ENCODE measurements around the gene CNKSR1.

The CNKSR1 gene

GRCh38 chr1:26177182-26177684 lies at the start of gene CNKSR1:
Gene CNKSR1 (plus strand): TSS chr1:26177491. CDS start chr1:26177548, 57 bp downstream.
- H3K4me1 Mint-ChIP-seq, result peaks cover 7% of the 10 kb centered on the region
- no peaks in the 10 kb centered on the region for H3K36me3 Mint-ChIP-seq (ENCODE audit: low read depth)
- H3K4me3 Mint-ChIP-seq, result peak within 1 kb of the TSS in 2 of 3 experiments; percentile 58 to 71
- no peaks in the 10 kb centered on the region for H3K27me3 Mint-ChIP-seq (ENCODE audit: low read depth)
- peak within 1 kb of the TSS in 1 of 3 experiments; percentile 63 for H3K27ac Mint-ChIP-seq
- no peak for TF ChIP-seq CTCF (IDR thresholded peaks at IDR 0.05; ENCODE audit: unreplicated experiment in 3 of 3)
- H3K9me3 Mint-ChIP-seq, result no peaks in the 10 kb centered on the region

GRCh38 chr1:26129778-26130177 lies 47.5 kb upstream of the CNKSR1 start:
- Mint-ChIP-seq H3K4me1 (peaks cover 6% of the 10 kb centered on the region), H3K36me3 (ENCODE audit: low read depth) (no peaks in the 10 kb centered on the region), H3K27ac (no peak overlapping the region), H3K27me3 (ENCODE audit: low read depth) (no peaks in the 10 kb centered on the region), H3K9me3 (peaks cover 2% of the 10 kb centered on the region), H3K4me3 (no peak overlapping the region)
- TF ChIP-seq CTCF (IDR thresholded peaks at IDR 0.05; ENCODE audit: unreplicated experiment in 3 of 3), result no peak

- Mint-ChIP-seq H3K4me1 (peaks cover 6% of the 10 kb centered on the region), H3K27ac (no peak overlapping the region), H3K9me3 (peaks cover 2% of the 10 kb centered on the region), H3K4me3 (no peak overlapping the region), H3K36me3 (ENCODE audit: low read depth) (no peaks in the 10 kb centered on the region), H3K27me3 (ENCODE audit: low read depth) (no peaks in the 10 kb centered on the region)
- TF ChIP-seq CTCF (IDR thresholded peaks at IDR 0.05; ENCODE audit: unreplicated experiment in 3 of 3), result no peak
Observed at GRCh38 chr1:26130695-26131094, 46.6 kb upstream of the CNKSR1 start.

- no peaks in the 10 kb centered on the region for H3K27me3 Mint-ChIP-seq (ENCODE audit: low read depth)
- no peak overlapping the region for H3K4me3 Mint-ChIP-seq
- H3K36me3 Mint-ChIP-seq (ENCODE audit: low read depth), result no peaks in the 10 kb centered on the region
- no peak for TF ChIP-seq CTCF (IDR thresholded peaks at IDR 0.05; ENCODE audit: unreplicated experiment in 3 of 3)
- H3K4me1 Mint-ChIP-seq, result peaks cover 6% of the 10 kb centered on the region
- H3K9me3 Mint-ChIP-seq, result peaks cover 2% of the 10 kb centered on the region
- no peak overlapping the region for H3K27ac Mint-ChIP-seq
Observed at GRCh38 chr1:26132128-26132833, 45.0 kb upstream of the CNKSR1 start.

GRCh38 chr1:26132834-26133167 lies 44.5 kb upstream of the CNKSR1 start:
- peaks cover 2% of the 10 kb centered on the region for H3K9me3 Mint-ChIP-seq
- peaks cover 2% of the 10 kb centered on the region for H3K4me1 Mint-ChIP-seq
- no peaks in the 10 kb centered on the region for H3K27me3 Mint-ChIP-seq (ENCODE audit: low read depth)
- H3K27ac Mint-ChIP-seq, result no peak overlapping the region
- no peak for TF ChIP-seq CTCF (IDR thresholded peaks at IDR 0.05; ENCODE audit: unreplicated experiment in 3 of 3)
- no peaks in the 10 kb centered on the region for H3K36me3 Mint-ChIP-seq (ENCODE audit: low read depth)
- no peak overlapping the region for H3K4me3 Mint-ChIP-seq

- H3K4me3 Mint-ChIP-seq, result no peak overlapping the region
- no peak for TF ChIP-seq CTCF (IDR thresholded peaks at IDR 0.05; ENCODE audit: unreplicated experiment in 3 of 3)
Observed at GRCh38 chr1:26134466-26134865, 42.8 kb upstream of the CNKSR1 start.

More at GRCh38 chr1:26134466-26134865, 42.8 kb upstream of the CNKSR1 start:
- no peaks in the 10 kb centered on the region for H3K27me3 Mint-ChIP-seq (ENCODE audit: low read depth)
- H3K4me1 Mint-ChIP-seq, result no peaks in the 10 kb centered on the region
- no peak overlapping the region for H3K27ac Mint-ChIP-seq
- H3K36me3 Mint-ChIP-seq (ENCODE audit: low read depth), result no peaks in the 10 kb centered on the region
- peaks cover 2% of the 10 kb centered on the region for H3K9me3 Mint-ChIP-seq

All from nephron (organoid).